ENCODE results near the gene CADPS.

- TF ChIP-seq CTCF (conservative IDR thresholded peaks at IDR 0.05) (no peak), EZH2 (IDR thresholded peaks at IDR 0.05; ENCODE audit: low read depth) (no peak)
Observed at GRCh38 chr3:62708638-62709373, 166.4 kb downstream of the CADPS start.

All from PC-9 (cell line).